Measurements from ENCODE around the gene SH3BGRL2.

Gene SH3BGRL2

DNA sequence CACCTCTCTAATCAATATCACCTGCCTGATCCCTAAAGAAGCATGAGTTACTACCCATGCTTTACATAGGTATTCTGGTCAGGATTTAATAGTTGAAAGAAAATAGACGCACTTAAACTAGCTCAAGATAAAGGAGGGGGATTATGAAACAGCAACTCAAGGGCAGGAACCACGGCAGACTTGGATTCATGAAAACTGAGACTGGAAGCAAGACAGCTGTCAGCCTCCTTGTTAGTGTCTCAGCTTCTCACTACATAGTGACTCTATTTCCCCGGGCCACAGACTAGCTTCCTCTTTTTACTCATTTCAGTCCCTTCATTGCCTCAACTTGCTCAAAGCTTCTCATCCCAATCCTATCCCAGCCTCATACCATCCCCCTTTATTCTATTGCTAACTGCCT, 4.3 kb upstream of the SH3BGRL2 start:
- TF ChIP-seq, protein P1, sequence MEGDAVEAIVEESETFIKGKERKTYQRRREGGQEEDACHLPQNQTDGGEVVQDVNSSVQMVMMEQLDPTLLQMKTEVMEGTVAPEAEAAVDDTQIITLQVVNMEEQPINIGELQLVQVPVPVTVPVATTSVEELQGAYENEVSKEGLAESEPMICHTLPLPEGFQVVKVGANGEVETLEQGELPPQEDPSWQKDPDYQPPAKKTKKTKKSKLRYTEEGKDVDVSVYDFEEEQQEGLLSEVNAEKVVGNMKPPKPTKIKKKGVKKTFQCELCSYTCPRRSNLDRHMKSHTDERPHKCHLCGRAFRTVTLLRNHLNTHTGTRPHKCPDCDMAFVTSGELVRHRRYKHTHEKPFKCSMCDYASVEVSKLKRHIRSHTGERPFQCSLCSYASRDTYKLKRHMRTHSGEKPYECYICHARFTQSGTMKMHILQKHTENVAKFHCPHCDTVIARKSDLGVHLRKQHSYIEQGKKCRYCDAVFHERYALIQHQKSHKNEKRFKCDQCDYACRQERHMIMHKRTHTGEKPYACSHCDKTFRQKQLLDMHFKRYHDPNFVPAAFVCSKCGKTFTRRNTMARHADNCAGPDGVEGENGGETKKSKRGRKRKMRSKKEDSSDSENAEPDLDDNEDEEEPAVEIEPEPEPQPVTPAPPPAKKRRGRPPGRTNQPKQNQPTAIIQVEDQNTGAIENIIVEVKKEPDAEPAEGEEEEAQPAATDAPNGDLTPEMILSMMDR (IDR thresholded peaks at IDR 0.05; ENCODE audit: low read depth, low read length): no peak
- no peak overlapping the region for H3K4me3 ChIP-seq (ENCODE audit: low read depth, low read length)

DNA sequence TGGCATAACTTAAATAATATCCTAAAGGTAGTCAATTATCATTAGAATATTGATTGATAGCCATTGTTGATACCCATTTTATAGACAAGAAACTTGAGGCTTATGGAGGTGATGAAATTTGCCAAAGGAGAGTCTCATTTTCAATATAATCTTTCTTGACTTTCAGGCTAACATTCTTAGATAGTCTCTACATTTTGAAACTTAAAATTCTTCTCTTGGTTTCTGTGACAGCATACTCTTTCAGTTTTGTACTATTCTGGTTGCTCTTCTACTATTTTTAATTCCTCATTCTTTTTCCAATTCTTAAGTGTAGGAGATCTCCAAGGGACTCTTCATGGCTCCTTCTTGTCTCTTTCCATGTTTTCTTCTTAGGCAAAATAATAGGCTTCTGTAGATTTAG, 3.7 kb upstream of the SH3BGRL2 start:
- TF ChIP-seq, protein P1 (IDR thresholded peaks at IDR 0.05; ENCODE audit: low read depth, low read length): no peak
- no peak overlapping the region for H3K4me3 ChIP-seq (ENCODE audit: low read depth, low read length)

DNA sequence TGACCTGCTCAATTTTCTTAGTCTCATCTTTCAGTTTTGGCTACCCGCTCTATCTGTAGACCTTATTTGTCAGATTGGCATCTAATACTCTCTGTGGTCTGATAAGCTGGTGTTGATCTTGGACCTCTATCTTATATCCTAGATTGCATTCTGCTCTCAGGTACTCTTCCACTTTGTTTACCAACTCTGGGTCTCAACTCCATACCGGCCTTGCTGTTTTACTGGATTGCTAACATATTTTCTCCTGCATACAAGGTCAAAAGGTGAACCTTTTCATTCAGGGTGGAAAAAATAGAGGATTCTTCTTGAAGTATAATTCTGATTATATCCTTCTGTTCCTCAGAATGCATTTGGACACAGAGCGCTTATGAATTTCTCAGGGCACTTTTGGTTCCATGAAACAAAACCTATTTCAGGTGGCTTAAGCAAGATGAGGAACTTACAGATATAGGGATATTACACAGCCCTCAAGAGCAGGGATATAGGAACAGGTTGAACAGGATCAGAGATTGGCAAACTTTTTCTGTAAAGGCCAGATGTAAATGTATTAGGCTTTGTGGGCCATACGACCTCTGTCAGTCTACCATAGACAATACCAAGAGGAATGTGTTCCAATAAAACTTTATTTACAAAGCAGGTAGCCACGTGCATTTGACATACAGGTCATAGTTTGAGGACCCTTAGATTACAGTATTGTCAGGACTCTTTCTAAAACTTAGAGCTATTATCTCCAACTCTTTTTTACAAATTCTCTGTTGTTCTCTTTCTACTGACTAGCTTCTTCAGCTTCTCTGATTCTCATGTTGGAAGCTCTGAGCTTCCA, 2.5 kb upstream of the SH3BGRL2 start:
- TF ChIP-seq, protein P1 (IDR thresholded peaks at IDR 0.05; ENCODE audit: low read depth, low read length): no peak
- no peak overlapping the region for H3K4me3 ChIP-seq (ENCODE audit: low read depth, low read length)

DNA sequence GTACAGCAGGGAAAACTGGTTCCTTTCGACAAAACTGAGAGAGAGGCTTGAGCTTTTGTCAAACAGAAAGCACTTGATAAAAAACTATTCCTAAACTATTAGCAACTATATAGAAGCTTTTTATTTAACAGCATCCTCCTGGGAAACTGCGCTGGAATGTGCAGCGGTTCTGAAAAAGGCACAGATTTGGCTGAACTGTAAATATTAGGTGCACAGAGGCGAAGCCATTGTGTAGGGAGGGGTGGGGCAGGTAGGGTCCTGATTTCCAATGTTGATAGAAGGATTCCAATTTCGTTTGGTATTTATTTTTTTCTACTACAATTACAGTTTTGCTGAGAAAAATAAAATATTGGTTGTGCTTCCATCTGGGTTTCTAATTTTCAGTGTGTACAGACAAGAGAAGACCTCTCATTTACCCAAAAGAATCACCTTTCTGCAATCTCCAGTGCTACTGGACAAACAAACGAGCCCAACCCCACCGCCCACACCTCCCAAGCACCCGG, 698 bp upstream of the SH3BGRL2 start:
- TF ChIP-seq, protein P1 (IDR thresholded peaks at IDR 0.05; ENCODE audit: low read depth, low read length): no peak
- H3K4me3 ChIP-seq (ENCODE audit: low read depth, low read length): peak overlapping the region; percentile 70

DNA sequence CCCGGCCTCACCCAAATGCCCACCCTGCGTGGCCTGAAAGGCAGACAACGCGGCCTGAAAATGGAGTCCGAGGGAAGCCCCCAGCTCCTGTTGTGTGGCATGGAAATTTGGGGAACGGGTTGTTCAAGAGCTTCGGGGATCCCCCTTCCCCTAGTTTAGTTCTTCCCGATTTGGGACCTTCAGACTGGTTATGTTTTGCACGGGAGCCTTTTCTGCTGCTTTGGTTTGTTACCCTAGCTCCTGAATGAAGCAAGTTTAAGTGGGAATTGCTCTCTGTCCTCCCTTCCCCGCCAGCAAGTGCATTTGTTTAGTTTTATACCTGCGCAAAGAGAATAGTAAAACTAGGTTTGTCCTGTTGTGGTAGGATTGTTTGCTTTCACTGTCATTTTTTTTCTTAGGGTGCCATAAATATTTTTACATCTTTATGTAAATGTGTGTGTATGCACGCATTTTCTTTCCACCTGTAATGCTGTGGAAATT, 604 bp downstream of the SH3BGRL2 start:
- TF ChIP-seq, protein P1 (IDR thresholded peaks at IDR 0.05; ENCODE audit: low read depth, low read length): no peak
- peak overlapping the region; percentile 70 for H3K4me3 ChIP-seq (ENCODE audit: low read depth, low read length)

DNA sequence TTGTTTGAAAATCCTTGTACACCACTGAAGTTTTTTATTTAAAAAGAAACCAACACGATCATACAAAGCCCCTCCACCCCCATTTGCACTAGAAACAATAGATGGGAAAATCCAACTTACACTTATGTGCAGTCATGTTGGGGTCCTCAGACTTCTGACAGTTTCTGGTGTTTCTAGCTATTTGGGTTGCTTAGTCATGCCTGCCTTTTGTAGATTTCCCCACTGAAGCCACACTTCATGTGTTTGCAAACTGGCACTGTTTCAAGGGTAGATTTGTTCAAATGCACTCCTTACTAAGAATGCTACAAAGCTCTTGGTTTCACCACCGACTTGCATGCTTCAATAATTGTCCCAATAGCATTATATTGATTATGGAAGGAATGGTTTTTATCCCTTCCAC, 1.5 kb downstream of the SH3BGRL2 start:
- no peak overlapping the region for H3K4me3 ChIP-seq (ENCODE audit: low read depth, low read length)
- TF ChIP-seq, protein P1 (IDR thresholded peaks at IDR 0.05; ENCODE audit: low read depth, low read length): no peak

DNA sequence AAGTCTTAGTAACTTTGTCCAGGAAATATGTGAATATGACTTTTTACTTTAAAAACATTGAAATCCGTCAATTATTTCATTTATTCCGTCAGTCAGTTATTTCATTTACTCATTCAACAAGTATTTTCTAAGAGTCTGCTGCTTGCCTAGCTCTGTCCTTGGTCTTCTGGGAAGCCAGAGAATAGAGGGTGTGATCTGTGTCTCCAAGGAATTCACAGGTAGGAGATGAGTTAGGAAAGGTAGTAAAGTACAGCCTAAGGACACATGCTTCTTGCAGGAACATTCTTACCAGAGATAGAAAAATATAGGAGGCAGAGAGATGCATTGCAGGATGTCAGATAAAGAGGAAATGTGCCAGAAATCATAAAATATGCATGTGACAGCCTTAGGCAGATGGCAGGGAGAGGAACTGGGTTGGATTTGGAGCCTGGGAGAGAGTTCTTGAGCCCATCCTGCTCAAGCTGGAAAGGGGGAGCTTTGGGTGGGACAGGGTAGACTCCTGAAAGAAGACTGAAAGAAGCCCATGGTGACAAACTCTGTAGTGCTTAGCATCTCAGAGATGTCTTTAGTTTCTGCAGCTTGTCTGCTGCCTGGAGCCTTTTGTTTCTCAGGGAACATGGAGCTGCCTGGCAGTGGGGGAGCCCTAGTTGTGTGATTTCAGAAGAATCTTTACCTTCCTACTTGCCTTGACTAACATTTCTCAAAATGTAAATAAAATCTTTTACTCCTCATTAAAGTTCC, 3.5 kb downstream of the SH3BGRL2 start:
- TF ChIP-seq, protein P1 (IDR thresholded peaks at IDR 0.05; ENCODE audit: low read depth, low read length): no peak
- H3K4me3 ChIP-seq (ENCODE audit: low read depth, low read length): no peak overlapping the region

All from WI38 (cell line).